Measurements from ENCODE around the gene PROX2. TPM values are rescaled to one million over a fixed set of nuclear protein-coding genes. Genes with fewer than 3 reads are reported as not detected.

PROX2 gene
- total RNA-seq, 1 experiment from 2014 or later, result not detected

DNA sequence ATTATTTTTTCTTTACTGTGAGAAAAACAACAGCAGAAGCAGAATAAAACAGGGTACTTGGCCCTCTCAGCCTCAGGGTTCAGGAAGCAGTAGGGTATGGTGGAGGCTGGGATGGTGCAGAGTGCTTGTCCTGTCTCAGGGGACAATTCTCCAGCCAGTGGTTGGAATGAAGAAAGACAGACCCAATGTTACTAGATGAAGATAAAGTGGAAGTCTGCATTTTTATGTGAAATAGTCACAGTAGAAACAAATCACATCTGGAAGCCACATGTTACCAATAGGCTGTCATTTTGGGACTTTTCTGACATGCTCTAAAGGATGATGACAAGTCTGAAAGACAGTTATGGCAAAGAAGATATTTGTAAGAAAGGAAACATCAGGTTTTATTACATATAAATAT is 32.3 kb downstream of the PROX2 start:
- DNase-seq (ENCODE audit: low read depth), result peak; percentile 76

DNA sequence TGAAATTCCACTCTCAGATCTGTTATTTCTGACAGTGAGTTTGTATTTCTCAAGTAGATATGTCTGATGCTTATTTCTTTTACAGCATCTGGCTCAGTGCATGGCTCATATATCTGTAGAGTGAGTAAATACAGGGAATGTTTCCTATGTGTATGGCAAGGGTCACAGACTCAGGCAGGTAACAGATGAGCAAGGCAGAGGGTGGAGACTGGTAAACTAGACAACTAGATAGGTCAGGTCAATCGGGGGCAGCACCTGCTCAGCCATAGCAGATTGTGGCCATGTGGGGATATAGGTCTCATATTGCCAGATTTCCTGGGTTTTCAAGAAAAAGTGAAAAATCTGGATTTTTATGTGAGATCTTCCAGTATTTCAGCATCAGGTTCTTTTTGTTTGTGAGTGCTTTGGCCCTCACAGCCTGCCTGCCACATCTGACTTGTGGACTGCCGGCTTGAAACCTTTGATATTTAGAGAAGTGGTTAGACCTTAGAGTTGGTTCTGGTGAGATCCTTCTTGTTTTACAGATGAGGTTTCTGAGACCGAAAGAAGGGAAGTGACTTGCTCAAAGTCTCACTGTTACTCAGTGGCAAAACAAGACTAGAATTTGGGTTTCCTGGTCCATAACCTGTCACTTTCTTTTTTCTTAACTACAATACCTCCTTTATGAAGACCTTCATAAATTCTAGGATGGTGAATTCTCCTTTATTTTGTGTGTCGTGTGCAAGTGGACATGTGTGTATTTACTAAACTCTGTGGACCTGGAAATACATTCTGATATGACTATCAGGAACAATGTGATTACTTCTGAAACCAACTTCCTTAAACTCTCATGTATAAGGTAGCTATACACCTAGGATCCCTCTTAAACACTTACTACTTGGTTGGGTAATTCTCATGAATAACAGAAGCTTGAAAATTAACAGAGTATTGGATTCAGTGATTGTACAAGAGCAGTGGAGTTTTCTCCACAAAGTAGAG is 34.4 kb downstream of the PROX2 start:
- no peak for DNase-seq (ENCODE audit: low read depth)

- no peak for DNase-seq (ENCODE audit: low read depth)
These were observed 35.3 kb downstream of the PROX2 start for GRCh38 chr14:74840603-74841030.

GRCh38 chr14:74838166-74838565 is 37.8 kb downstream of the PROX2 start:
- no peak for DNase-seq (ENCODE audit: low read depth)

DNA sequence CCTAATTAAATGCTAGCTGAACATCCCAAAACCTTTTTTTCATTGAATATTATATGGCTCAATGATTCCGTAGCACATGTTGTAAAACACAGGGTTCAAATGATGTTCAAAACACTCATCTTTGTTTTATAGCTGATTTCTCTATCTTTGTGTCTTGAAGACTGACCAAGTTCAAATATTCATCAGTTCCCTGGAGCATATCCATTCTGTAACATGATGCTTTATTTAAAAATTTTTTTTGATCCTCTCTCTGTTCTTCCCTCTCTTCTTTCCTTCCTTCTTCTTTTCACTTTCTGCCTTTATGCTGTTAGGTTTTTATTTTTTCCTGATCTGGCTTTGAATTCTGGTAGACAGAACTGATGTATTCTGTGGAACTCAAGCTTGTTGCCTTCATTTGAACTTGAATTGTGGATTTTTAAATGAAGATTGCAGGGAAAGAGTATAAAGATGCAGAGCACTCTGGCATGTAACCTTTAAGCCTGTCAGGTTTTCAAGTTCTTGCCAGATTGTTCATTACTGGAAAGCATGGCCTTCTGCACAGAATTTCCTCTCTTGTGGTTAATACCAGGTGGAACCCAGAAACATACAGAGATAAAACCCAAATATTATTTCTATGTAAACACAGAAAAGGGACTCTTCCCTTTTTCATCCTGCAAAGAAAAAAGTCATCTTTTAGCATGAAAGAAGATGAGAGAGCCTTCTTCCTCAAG is 39.5 kb downstream of the PROX2 start:
- no peak for DNase-seq (ENCODE audit: low read depth)

DNA sequence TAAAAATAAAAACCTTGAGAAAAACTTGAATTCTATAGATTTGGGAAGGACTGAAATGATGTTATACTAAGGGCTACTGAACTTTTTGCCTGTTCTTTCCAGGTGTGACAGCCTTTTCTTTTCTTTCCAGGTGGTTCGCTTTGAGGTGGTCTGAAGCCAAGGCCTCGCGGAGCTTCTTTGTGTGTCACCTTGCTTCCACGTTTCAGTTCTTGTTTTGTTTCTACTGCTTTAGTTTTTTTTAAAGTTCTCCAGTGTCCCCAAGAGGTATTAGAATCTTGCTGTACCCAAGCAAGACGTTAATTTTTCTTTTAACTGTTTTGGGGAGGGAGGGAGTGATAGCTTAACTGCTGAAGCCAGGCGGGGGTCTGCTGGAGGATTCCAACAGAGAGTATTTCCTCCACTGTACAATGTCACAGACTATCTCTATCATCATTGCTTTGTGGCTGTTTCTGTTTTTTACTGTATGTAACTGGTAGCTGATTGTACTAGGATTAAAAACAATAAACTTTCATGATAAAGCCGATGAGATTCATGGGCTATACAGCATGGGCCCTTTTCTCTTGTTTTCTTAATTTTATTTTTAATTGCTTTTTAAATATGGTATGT is 40.2 kb downstream of the PROX2 start:
- DNase-seq (ENCODE audit: low read depth), result no peak

DNA sequence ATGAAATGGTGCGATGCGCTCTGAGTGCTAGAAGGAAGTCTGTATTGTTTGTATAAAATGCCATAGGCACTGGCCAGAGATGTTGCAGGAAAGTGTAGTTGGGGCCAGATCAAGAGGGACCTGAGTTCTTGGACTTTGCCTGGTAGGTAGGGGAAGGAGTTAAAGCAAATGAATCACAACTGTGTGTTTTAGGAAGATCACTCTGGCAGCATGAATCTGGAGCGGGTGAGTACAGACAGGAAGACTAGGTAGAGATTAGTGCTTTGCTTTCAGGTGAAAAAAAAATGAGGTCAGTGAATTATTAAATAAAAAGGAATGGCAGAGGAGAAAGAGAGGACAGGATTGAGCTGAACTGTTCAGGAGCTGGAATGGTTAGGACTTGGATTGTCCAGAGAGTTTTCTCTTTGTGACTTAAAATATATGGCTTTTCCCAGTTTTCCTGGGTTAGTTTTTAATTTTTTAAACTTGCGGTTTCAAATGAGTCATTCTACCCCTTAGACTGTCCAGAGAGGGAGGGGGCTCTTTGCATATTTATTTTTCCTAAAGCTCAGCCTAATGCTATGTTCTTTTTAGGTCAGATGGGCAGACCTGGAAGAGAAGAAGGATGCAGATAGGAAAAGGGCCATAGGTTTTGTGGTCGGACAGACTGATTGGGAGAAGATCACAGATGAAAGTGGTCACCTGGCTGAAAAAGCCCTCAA is 41.1 kb downstream of the PROX2 start:
- no peak for DNase-seq (ENCODE audit: low read depth)

DNA sequence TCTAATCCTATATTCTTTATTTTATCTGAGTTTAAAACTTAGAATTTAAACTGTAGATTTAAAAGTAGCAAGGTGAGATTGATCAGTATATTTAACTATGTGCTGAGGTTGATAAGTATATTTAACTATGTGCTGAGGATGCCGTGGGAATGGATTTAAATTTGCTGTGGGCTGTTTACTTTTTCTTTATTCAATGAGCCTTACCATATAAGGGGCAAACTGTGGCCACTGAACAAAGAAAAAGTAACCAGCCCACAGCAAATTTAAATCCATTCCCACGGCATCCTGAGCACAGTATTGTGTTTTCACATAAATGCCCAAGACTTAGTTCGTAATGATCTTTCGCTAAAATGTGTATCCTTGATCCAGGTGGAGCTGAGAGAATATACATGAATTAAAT is 43.1 kb downstream of the PROX2 start:
- no peak for DNase-seq (ENCODE audit: low read depth)

DNA sequence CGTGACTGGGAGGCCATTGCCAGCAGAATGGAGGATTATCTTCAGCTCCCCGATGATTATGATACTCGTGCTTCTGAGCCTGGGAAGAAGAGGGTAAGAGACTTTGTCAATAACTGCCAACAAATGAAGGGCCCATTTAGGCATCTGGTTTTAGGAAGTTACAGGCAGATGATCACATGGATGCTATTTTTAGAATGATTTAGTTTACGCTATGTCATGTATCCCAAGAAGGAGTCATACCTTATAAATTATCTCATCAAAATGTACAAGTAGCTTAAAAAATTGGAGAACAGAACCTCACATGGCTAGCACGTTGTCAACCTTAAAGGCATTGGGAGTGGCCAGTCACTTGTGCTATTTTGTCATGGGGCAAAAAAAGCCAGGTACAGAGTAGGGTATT is 46.7 kb downstream of the PROX2 start:
- DNase-seq (ENCODE audit: low read depth), result no peak

- DNase-seq (ENCODE audit: low read depth), result no peak
These were observed 49.4 kb downstream of the PROX2 start for GRCh38 chr14:74826574-74826973.

Other genes with a start within 250 kb of the PROX2 start
- 17.4 and 24.0 TPM in 2 replicates for gene AREL1, start 163.1 kb downstream of the PROX2 start, total RNA-seq (2014; rRNA removed; shearing (Covaris generic))
- gene FCF1, start 163.0 kb downstream of the PROX2 start, total RNA-seq (2014; rRNA removed; shearing (Covaris generic)), result 28.5 and 29.9 TPM in 2 replicates
- gene YLPM1, start 112.8 kb downstream of the PROX2 start, total RNA-seq (2014; rRNA removed; shearing (Covaris generic)), result 15.7 and 17.1 TPM in 2 replicates
- 38.2 and 45.3 TPM in 2 replicates for gene DLST, start 5.8 kb upstream of the PROX2 start, total RNA-seq (2014; rRNA removed; shearing (Covaris generic))
- 2.0 and 3.6 TPM in 2 replicates for gene RPS6KL1, start 47.1 kb upstream of the PROX2 start, total RNA-seq (2014; rRNA removed; shearing (Covaris generic))
- 0.36 and 0.98 TPM in 2 replicates for gene PGF, start 79.5 kb upstream of the PROX2 start, total RNA-seq (2014; rRNA removed; shearing (Covaris generic))
- 50.3 and 58.6 TPM in 2 replicates for gene EIF2B2, start 126.8 kb upstream of the PROX2 start, total RNA-seq (2014; rRNA removed; shearing (Covaris generic))
- gene MLH3, start 175.3 kb upstream of the PROX2 start, total RNA-seq (2014; rRNA removed; shearing (Covaris generic)), result 13.5 and 19.2 TPM in 2 replicates
- 43.6 and 46.7 TPM in 2 replicates for gene ACYP1, start 187.9 kb upstream of the PROX2 start, total RNA-seq (2014; rRNA removed; shearing (Covaris generic))
- 1.2 and 1.8 TPM in 2 replicates for gene ZC2HC1C, start 193.5 kb upstream of the PROX2 start, total RNA-seq (2014; rRNA removed; shearing (Covaris generic))